ENCODE data around the gene GFER.

DNA sequence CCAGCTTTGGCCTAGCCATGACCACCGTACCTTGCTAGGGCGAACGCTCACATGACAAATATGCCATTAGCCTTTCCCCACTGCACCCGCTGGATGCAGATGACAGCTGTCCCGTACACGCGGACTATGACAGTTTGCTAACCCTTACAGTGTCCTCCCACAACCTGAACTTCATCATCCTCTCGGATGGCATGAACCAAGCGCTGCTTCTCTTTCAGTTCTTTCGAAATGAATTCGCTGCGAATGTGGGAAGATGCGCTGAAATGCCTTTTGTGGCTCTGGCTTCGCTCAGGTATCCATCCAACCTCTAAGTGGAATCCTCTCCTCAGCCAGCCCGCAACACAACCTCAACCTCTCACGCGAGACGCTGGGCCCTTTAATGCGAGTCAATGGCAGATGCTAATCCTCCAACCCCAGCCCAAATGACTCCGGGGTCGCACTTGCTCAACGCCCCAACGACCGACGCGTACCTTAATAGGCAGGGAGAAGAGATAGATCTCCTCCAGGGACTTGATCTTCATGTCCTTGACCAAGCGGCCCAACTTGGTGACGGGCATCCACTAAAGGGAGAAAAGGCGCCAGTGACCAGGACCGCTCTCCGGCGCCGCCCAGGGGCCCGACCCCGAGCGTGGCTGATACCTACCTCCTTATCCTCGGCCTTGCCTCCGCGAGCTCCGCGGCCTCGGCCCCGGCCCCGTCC is 20.0 kb upstream of the GFER start:
- TF ChIP-seq TCF7 (CRISPR knock-in tag; IDR thresholded peaks at IDR 0.05; ENCODE audit: low read depth): no peak
- no peak for TF ChIP-seq CTCF (IDR thresholded peaks at IDR 0.05)
- no peak for TF ChIP-seq ZNF281 (CRISPR knock-in tag; IDR thresholded peaks at IDR 0.05)
- no peak for TF ChIP-seq GRHL2 (CRISPR knock-in tag; IDR thresholded peaks at IDR 0.05; ENCODE audit: insufficient replicate concordance, severe bottlenecking)
